Measurements from ENCODE around the gene HDHD3. TPM values are rescaled to one million over a fixed set of nuclear protein-coding genes. Genes with fewer than 3 reads are reported as not detected.

The HDHD3 gene
- polyA plus RNA-seq, 1 donor (not counting 4 experiments of a cell fraction or from before 2014, with no cell fraction given), result 14.7 TPM

DNA sequence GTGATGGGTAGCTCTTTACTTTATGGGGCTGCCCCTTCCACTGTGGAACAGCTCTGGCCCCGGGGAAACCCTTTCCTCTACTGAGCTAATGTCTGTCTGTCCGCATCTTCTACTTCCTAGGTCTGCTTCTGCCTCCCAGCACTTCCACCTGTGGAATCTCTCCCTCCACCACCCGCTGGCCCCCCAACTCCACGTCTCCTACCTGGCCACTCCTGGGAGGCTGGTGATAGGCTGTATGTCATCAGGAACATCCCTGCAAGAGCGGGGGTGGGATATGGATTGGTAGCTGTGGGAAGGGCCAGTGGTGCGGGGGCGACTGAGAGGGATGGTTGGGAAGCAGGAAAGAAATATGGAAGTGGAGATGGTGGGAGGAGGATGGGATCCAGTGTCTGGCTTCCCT lies 15.1 kb upstream of the HDHD3 start:
- DNase-seq (ENCODE audit: low read depth, low spot score) (no peak), FAIRE-seq (no peak)
- no peak overlapping the region for H2AFZ ChIP-seq (ENCODE audit: control insufficient read depth, low read length)
- peaks cover 3 to 21% of the 10 kb centered on the region in 2 experiments for H3K36me3 ChIP-seq (ENCODE audit: control insufficient read depth in 2 of 2, extremely low read depth in 1 of 2, insufficient read depth in 2 of 2, low read length in 2 of 2)
- dilution Hi-C loops (cut with MboI; ENCODE audit: extremely low pct_ligation_motif_present, low sequenced_read_pairs), result no loop called here
- H3K4me2 ChIP-seq (ENCODE audit: control insufficient read depth, extremely low read depth, insufficient read depth, low read depth, low read length), result no peak overlapping the region
- no peaks in the 10 kb centered on the region for H3K4me1 ChIP-seq (ENCODE audit: control insufficient read depth, extremely low read depth, insufficient read depth, low read length)
- no peak overlapping the region for H3K9ac ChIP-seq (ENCODE audit: control insufficient read depth, extremely low read depth, insufficient read depth, low read length)
- no peaks in the 10 kb centered on the region for H4K20me1 ChIP-seq (ENCODE audit: control insufficient read depth, extremely low read depth, insufficient read depth, low read length)
- no peaks in the 10 kb centered on the region for H3K9me3 ChIP-seq (ENCODE audit: control insufficient read depth, low read depth, low read length)
- no peak overlapping the region for H3K4me3 ChIP-seq (ENCODE audit: control insufficient read depth in 2 of 3, extremely low read depth in 1 of 3, insufficient read depth in 2 of 3, low read depth in 1 of 3, low read length in 3 of 3)
- TF ChIP-seq, protein P1, sequence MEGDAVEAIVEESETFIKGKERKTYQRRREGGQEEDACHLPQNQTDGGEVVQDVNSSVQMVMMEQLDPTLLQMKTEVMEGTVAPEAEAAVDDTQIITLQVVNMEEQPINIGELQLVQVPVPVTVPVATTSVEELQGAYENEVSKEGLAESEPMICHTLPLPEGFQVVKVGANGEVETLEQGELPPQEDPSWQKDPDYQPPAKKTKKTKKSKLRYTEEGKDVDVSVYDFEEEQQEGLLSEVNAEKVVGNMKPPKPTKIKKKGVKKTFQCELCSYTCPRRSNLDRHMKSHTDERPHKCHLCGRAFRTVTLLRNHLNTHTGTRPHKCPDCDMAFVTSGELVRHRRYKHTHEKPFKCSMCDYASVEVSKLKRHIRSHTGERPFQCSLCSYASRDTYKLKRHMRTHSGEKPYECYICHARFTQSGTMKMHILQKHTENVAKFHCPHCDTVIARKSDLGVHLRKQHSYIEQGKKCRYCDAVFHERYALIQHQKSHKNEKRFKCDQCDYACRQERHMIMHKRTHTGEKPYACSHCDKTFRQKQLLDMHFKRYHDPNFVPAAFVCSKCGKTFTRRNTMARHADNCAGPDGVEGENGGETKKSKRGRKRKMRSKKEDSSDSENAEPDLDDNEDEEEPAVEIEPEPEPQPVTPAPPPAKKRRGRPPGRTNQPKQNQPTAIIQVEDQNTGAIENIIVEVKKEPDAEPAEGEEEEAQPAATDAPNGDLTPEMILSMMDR (optimal IDR thresholded peaks at IDR 0.05 in 1 of 3, IDR thresholded peaks at IDR 0.05 in 1 of 3, conservative IDR thresholded peaks at IDR 0.05 in 1 of 3; ENCODE audit: extremely low read depth in 1 of 3, insufficient read depth in 2 of 3, low read length in 3 of 3), result no peak
- no peak for TF ChIP-seq EZH2 (IDR thresholded peaks at IDR 0.05; ENCODE audit: low read length)
- H3K27ac ChIP-seq (ENCODE audit: control insufficient read depth, insufficient read depth, low read length), result no peak overlapping the region
- no peaks in the 10 kb centered on the region for H3K9me1 ChIP-seq (ENCODE audit: control insufficient read depth, extremely low read depth, insufficient read depth, low read length)
- H3K79me2 ChIP-seq (ENCODE audit: control insufficient read depth, insufficient read depth, low read length), result no peaks in the 10 kb centered on the region
- no peaks in the 10 kb centered on the region for H3K27me3 ChIP-seq (ENCODE audit: control insufficient read depth, extremely low read depth, insufficient read depth, low read length)

DNA sequence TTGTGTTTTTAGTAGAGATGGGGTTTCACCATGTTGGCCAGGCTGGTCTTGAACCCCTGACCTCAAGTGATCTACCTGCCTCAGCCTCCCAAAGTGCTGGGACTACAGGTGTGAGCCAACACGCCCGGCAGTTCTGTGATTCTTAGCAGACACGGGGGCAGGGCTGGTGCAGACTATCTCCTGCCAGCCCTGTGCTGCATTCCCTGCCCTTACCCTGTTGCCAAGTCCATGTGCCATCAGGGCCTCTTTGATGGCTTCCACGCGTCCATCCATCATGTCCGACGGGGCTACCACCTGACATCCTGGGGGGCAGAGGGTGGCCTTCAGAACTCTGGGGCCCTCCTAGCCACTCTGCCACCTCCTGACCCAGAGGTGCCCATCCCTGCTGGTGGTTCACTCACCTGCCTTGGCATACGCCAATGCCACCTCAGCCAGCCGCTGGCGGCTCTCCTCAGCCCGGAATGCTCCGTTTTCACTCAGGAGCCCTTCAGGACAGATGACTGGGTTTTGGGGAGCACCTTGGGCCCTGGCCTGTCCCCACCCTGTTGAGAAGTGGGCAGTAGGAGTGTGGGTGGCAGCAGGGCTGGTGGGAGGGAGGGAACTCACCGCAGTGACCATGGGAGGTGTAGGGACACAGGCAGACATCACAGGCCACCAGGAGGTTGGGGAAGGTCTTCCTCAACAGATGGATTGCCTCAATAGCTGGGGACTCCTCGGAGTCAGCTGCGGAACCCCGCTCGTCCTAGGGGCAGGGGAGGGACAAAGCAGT lies 13.6 kb upstream of the HDHD3 start:
- H3K4me1 ChIP-seq (ENCODE audit: control insufficient read depth, extremely low read depth, insufficient read depth, low read length), result no peaks in the 10 kb centered on the region
- DNase-seq (ENCODE audit: low read depth, low spot score), result no peak
- no peaks in the 10 kb centered on the region for H4K20me1 ChIP-seq (ENCODE audit: control insufficient read depth, extremely low read depth, insufficient read depth, low read length)
- no peak overlapping the region for H2AFZ ChIP-seq (ENCODE audit: control insufficient read depth, low read length)
- H3K36me3 ChIP-seq (ENCODE audit: control insufficient read depth in 2 of 2, extremely low read depth in 1 of 2, insufficient read depth in 2 of 2, low read length in 2 of 2), result peaks cover 3 to 21% of the 10 kb centered on the region in 2 experiments
- FAIRE-seq, result no peak
- no peak overlapping the region for H3K4me3 ChIP-seq (ENCODE audit: control insufficient read depth in 2 of 3, extremely low read depth in 1 of 3, insufficient read depth in 2 of 3, low read depth in 1 of 3, low read length in 3 of 3)
- dilution Hi-C loops (cut with MboI; ENCODE audit: extremely low pct_ligation_motif_present, low sequenced_read_pairs), result no loop called here
- H3K4me2 ChIP-seq (ENCODE audit: control insufficient read depth, extremely low read depth, insufficient read depth, low read depth, low read length), result no peak overlapping the region
- no peak overlapping the region for H3K27ac ChIP-seq (ENCODE audit: control insufficient read depth, insufficient read depth, low read length)
- no peaks in the 10 kb centered on the region for H3K27me3 ChIP-seq (ENCODE audit: control insufficient read depth, extremely low read depth, insufficient read depth, low read length)
- H3K79me2 ChIP-seq (ENCODE audit: control insufficient read depth, insufficient read depth, low read length), result no peaks in the 10 kb centered on the region
- H3K9ac ChIP-seq (ENCODE audit: control insufficient read depth, extremely low read depth, insufficient read depth, low read length), result no peak overlapping the region
- H3K9me3 ChIP-seq (ENCODE audit: control insufficient read depth, low read depth, low read length), result no peaks in the 10 kb centered on the region
- H3K9me1 ChIP-seq (ENCODE audit: control insufficient read depth, extremely low read depth, insufficient read depth, low read length), result no peaks in the 10 kb centered on the region
- TF ChIP-seq, protein P1 (optimal IDR thresholded peaks at IDR 0.05 in 1 of 3, IDR thresholded peaks at IDR 0.05 in 1 of 3, conservative IDR thresholded peaks at IDR 0.05 in 1 of 3; ENCODE audit: extremely low read depth in 1 of 3, insufficient read depth in 2 of 3, low read length in 3 of 3), result no peak
- no peak for TF ChIP-seq EZH2 (IDR thresholded peaks at IDR 0.05; ENCODE audit: low read length)
